Fibroblast of mammary gland (primary cell): Measurements from ENCODE around the gene ZKSCAN2.
A peak's percentile ranks its signal among the peaks of the same experiment; 100 is the strongest.

Experiments used
- DNase-seq: peaks from one replicate; pipeline ENCODE4 v3.0.0-alpha.2; 2010; ENCODE audit warnings: low read depth
- H3K4me3 ChIP-seq: 2 replicates; pipeline ENCODE4 v1.5.1; 2011; ENCODE audit warnings: low read depth, mild to moderate bottlenecking, low read length, moderate library complexity; ENCODE audit not compliant: control insufficient read depth
- CTCF ChIP-seq: conservative IDR thresholded peaks from 2 replicates; pipeline ENCODE4 v1.5.1; 2011; ENCODE audit warnings: low read depth, low read length, inconsistent platforms; ENCODE audit not compliant: control insufficient read depth, insufficient read depth

The ZKSCAN2 gene

GRCh38 chr16:25217921-25218320 is 39.7 kb downstream of the ZKSCAN2 start:
- TF ChIP-seq CTCF: no peak
- no peak overlapping the region for H3K4me3 ChIP-seq
- DNase-seq: no peak

GRCh38 chr16:25217112-25217511 is 40.5 kb downstream of the ZKSCAN2 start:
- no peak for DNase-seq
- TF ChIP-seq CTCF: no peak
- H3K4me3 ChIP-seq: no peak overlapping the region

GRCh38 chr16:25213709-25214397 is 43.8 kb downstream of the ZKSCAN2 start:
- no peak for TF ChIP-seq CTCF
- H3K4me3 ChIP-seq: no peak overlapping the region
- no peak for DNase-seq

GRCh38 chr16:25212636-25213035 is 45.0 kb downstream of the ZKSCAN2 start:
- no peak for TF ChIP-seq CTCF
- H3K4me3 ChIP-seq: no peak overlapping the region

GRCh38 chr16:25210758-25211157 is 46.9 kb downstream of the ZKSCAN2 start:
- no peak overlapping the region for H3K4me3 ChIP-seq
- no peak for TF ChIP-seq CTCF
- peak; percentile 84 for DNase-seq

More at GRCh38 chr16:25212636-25213035, 45.0 kb downstream of the ZKSCAN2 start:
- DNase-seq: no peak

- H3K4me3 ChIP-seq: no peak overlapping the region
- TF ChIP-seq CTCF: no peak
- DNase-seq: no peak
These were observed 58.2 kb downstream of the ZKSCAN2 start for GRCh38 chr16:25199457-25199856.

GRCh38 chr16:25198021-25198420 is 59.6 kb downstream of the ZKSCAN2 start:
- no peak for TF ChIP-seq CTCF
- H3K4me3 ChIP-seq: no peak overlapping the region
- DNase-seq: peak; percentile 32
